KOPT-K1 (cell line): ENCODE results near the gene MRPL55.
A peak's percentile ranks its signal among the peaks of the same experiment; 100 is the strongest.

Source experiments
- H3K27ac ChIP-seq: fragments of 200-600 bp; sonication (generic); 2 replicates; pipeline ENCODE4 v1.5.1; 2016; ENCODE audit warnings: antibody characterized with exemption, mild to moderate bottlenecking, low read depth, low read length; ENCODE audit not compliant: poor library complexity, severe bottlenecking
- H3K36me3 ChIP-seq: fragments of 200-600 bp; sonication (generic); 2 replicates; pipeline ENCODE4 v1.5.1; 2017; ENCODE audit warnings: antibody characterized with exemption, mild to moderate bottlenecking, low read length, moderate library complexity; ENCODE audit not compliant: insufficient read depth
- H3K9me3 ChIP-seq: fragments of 200-600 bp; sonication (generic); 2 replicates; pipeline ENCODE4 v1.5.1; 2017; ENCODE audit warnings: antibody characterized with exemption, low read length, mild to moderate bottlenecking; ENCODE audit not compliant: insufficient read depth, poor library complexity, severe bottlenecking

Gene MRPL55

DNA sequence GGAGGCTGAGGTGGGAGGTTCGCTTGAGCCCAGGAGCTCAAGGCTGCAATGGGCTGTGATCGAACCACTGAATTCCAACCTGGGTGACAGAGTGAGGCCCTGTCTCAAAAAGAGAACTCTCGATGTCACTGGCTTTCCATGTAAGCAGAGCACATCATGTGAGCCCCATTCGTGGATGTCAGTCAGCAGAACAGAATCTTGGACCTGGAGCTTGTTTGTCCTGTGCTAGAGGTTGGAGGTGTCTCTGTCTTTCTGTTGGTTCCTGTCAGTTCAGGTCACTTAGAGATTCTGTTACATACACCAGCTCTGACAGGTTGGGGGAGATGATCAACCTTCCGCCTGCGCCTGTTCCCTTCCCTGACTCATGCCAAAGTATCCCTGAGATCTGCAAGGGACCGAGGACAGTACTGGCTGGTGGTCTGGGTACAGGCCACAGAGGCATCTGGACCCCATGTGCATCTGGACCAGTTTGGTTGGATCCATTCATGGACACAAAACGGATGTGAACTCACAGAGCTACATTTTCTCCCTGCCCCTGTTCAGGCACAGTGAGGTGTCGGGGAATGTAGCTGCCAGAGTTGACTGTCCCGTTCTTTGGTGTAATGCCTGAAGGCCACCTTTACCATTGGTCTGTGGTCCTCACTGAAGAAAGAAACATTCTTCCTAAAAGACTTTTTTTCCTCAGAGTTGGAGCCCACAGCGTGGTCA is 16.6 kb downstream of the MRPL55 start:
- Histone ChIP-seq H3K27ac (no peak overlapping the region), H3K36me3 (peaks cover 99% of the 10 kb centered on the region), H3K9me3 (peaks cover 55% of the 10 kb centered on the region)

DNA sequence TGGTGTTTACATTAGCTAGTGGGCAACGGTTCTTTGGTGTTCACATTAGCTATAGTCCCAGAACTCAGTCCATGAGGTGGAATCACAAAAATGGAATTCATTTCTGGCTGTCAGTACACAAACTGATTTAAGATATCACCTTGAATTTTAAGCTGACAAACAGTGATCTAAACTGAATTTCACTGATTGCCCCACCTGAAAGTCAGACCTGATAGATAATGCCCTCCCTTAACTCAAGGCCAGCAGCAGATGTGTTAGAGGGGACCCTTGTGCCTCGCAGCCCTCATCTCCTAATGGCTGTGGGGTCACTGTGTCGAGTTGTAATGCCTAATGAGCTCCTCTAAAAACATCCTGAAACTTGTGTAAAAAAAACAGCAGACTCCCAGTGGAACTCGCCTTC is 18.0 kb downstream of the MRPL55 start:
- no peak overlapping the region for H3K27ac ChIP-seq
- H3K9me3 ChIP-seq, result peaks cover 55% of the 10 kb centered on the region
- H3K36me3 ChIP-seq, result peaks cover 92% of the 10 kb centered on the region

- Histone ChIP-seq H3K27ac (no peak overlapping the region), H3K9me3 (peaks cover 52% of the 10 kb centered on the region)
Observed at GRCh38 chr1:228090613-228091081, 18.5 kb downstream of the MRPL55 start.

DNA sequence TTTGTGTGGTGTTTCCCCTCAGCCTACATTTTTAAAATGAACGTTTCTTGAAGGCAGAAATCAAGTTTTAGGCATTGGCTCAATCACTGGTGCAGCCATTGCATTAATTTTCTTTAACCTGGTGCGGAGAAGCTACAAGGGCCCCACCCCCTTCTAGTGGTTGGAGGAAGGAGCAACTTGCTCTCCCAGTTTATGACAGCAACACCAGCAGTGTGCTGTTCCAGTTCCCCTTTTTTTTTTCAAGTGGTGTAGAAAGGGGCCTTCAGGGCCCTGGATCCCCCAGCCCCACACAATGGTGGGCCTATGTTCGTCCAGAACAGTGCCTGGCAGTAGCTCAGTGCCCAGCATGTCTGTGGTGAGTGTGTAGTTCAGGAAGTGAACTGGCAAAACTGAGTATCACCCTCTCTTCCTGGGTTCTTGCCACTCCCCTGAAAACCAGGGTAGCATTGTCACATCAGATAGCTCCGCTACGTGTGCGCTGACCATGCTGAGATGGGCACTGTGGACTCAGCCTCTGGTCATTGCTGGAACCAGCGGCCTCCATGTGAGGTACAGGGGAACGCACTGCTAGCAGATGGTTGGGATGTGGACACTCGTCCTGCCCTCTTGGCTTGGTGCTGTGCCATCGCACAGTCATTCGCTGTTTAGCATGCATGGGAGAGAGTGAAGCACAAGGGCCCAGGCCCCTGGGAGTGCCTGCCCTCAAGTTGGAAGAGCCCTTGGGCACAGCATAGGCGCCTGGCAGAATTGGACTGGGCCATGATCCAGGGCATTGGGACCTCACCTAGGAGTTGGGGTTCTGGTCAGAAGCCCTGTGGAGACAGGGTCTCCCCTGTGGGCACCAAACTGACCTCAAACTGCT is 19.3 kb downstream of the MRPL55 start:
- H3K27ac ChIP-seq, result no peak overlapping the region
- peaks cover 90% of the 10 kb centered on the region for H3K36me3 ChIP-seq
- H3K9me3 ChIP-seq, result peaks cover 43% of the 10 kb centered on the region

More at GRCh38 chr1:228090613-228091081, 18.5 kb downstream of the MRPL55 start:
- H3K36me3 ChIP-seq, result peaks cover 91% of the 10 kb centered on the region

GRCh38 chr1:228088586-228089498 is 20.3 kb downstream of the MRPL55 start:
- Histone ChIP-seq H3K27ac (no peak overlapping the region), H3K9me3 (peaks cover 34% of the 10 kb centered on the region), H3K36me3 (peaks cover 87% of the 10 kb centered on the region)

DNA sequence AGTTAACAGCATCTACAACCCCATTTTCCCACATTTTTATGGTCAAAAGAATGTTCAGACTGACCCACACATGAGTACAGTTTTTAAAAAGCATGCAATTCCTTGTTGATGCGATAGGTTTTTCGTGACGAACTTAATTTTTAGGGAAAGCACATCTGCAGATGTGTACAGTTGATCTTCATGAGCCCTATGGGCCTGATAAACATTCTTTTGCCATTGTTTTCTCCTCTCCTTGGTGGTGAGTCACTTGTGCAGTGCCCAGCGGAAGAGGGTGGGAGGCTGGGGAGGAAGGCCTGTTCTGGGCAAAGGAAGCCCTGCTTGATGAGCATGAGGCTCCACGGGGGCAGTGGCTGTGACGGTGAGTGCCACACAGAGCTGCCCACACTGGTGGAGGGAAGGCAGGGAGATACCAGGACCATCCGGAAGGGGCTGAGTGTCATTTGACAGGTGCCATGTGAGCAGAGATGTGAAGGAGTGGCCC is 21.3 kb downstream of the MRPL55 start:
- Histone ChIP-seq H3K9me3 (peaks cover 24% of the 10 kb centered on the region), H3K36me3 (peaks cover 76% of the 10 kb centered on the region), H3K27ac (no peak overlapping the region)

GRCh38 chr1:228085287-228085951 is 23.7 kb downstream of the MRPL55 start:
- Histone ChIP-seq H3K27ac (no peak overlapping the region), H3K9me3 (peaks cover under 1% of the 10 kb centered on the region), H3K36me3 (peaks cover 52% of the 10 kb centered on the region)

- no peak overlapping the region for H3K27ac ChIP-seq
- H3K9me3 ChIP-seq, result no peaks in the 10 kb centered on the region
- H3K36me3 ChIP-seq, result peaks cover 48% of the 10 kb centered on the region
Observed at GRCh38 chr1:228084797-228085196, 24.3 kb downstream of the MRPL55 start.

DNA sequence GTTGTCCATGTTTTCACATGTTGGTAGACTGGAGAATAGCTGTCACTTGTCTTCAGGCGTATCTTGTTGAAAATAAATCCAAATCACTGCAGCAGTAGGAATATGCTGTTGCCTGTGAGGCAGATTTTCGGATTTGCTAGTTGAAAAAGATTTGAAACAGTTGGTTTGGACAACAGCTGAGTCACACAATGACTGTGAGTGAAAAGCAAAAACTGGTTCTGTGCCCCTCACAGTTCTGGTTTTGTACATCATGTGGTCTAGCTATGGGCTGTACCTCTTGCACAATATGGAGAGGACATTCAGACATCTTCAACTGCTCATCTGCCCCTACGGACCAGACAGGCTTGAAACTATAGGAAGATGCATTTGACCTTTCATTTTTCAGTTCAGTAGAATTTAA is 24.8 kb downstream of the MRPL55 start:
- H3K9me3 ChIP-seq, result no peaks in the 10 kb centered on the region
- H3K36me3 ChIP-seq, result peaks cover 48% of the 10 kb centered on the region
- peak overlapping the region; percentile 97 for H3K27ac ChIP-seq

- H3K9me3 ChIP-seq, result no peaks in the 10 kb centered on the region
- peak overlapping the region; percentile 97 for H3K27ac ChIP-seq
- H3K36me3 ChIP-seq, result peaks cover 48% of the 10 kb centered on the region
Observed at GRCh38 chr1:228083871-228084278, 25.2 kb downstream of the MRPL55 start.

- peaks cover 41% of the 10 kb centered on the region; the same call in 1 of the 2 replicates for H3K36me3 ChIP-seq
- H3K27ac ChIP-seq, result peak overlapping the region; percentile 97
- H3K9me3 ChIP-seq, result no peaks in the 10 kb centered on the region
Observed at GRCh38 chr1:228082918-228083870, 25.9 kb downstream of the MRPL55 start.

DNA sequence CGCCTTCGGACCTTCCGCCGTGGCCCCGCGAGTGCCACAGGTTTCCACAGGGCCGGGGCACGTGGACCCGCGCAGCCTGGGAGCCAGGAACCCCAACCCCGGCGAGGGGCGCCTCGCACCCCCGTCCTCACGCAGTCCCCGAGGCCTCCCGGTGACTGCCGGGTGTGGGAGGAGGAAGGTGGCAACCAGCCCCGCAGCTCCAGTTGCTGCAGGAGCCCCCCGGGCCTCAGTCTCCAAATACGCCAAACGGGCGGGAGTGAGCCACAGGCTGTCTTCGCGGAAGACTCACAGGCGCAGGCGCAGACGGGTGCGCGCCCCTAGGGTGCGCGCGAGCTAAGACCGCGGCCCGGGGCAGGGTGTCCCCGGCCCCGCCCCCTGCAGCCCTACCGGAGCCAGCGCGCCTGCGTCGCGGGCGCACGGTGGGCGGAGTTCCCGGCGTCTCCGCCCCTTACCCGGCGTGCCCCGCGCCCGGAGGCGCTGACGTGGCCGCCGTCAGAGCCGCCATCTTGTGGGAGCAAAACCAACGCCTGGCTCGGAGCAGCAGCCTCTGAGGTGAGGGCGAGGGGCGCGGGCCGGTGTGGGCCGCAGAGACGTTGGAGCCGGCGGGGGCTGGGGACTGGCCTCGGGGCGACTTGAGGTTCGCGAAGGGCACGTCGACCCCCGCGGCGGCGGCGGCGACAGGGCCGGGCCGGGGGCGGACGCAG is 26.7 kb downstream of the MRPL55 start, which contains the start of gene ARF1:
ARF1 (plus strand) TSS at position 495 of the 704 bp plus-strand sequence. CDS start 14,407 bp downstream, outside the sequence.
- Histone ChIP-seq H3K27ac (peak within 1 kb of the TSS; percentile 97), H3K9me3 (no peaks in the 10 kb centered on the region), H3K36me3 (peaks cover 33% of the 10 kb centered on the region; the same call in 1 of the 2 replicates)
